SW480 (cell line): ENCODE results near the gene GTF2H4.
A peak's percentile ranks its signal among the peaks of the same experiment; 100 is the strongest.
"Not testable (repeated sequence)": the region's sequence is repeated elsewhere in the genome, so short reads cannot be mapped to it uniquely, and the experiment has no call there.

ENCODE experiments used
- DNase-seq: peaks from one replicate; pipeline ENCODE4 v3.0.0-alpha.2; 2016; ENCODE audit warnings: low spot score

The GTF2H4 gene

GRCh38 chr6:30907758-30908591 lies at the start of gene GTF2H4:
GTF2H4 (plus strand) TSS chr6:30908207.
- peak; percentile 98 for DNase-seq

- DNase-seq, result not testable (repeated sequence)
Measured at GRCh38 chr6:30859726-30860125, 48.3 kb upstream of the GTF2H4 start.

GRCh38 chr6:30861257-30862048 lies 46.6 kb upstream of the GTF2H4 start:
- no peak for DNase-seq

- DNase-seq, result no peak
Measured at GRCh38 chr6:30862156-30862875, 45.7 kb upstream of the GTF2H4 start.

- no peak for DNase-seq
Measured at GRCh38 chr6:30864325-30864724, 43.7 kb upstream of the GTF2H4 start.

GRCh38 chr6:30869241-30869749 lies 38.7 kb upstream of the GTF2H4 start:
- DNase-seq, result not testable (repeated sequence)

- no peak for DNase-seq
Measured at GRCh38 chr6:30870546-30870945, 37.5 kb upstream of the GTF2H4 start.

GRCh38 chr6:30871592-30872183 lies 36.3 kb upstream of the GTF2H4 start:
- no peak for DNase-seq

- DNase-seq, result no peak
Measured at GRCh38 chr6:30873137-30873640, 34.8 kb upstream of the GTF2H4 start.

- not testable (repeated sequence) for DNase-seq
Measured at GRCh38 chr6:30873795-30874194, 34.2 kb upstream of the GTF2H4 start.

- DNase-seq, result peak; percentile 19
Measured at GRCh38 chr6:30875244-30876038, 32.6 kb upstream of the GTF2H4 start.

- DNase-seq, result no peak
Measured at GRCh38 chr6:30876039-30876730, 31.8 kb upstream of the GTF2H4 start.

GRCh38 chr6:30877419-30878262 lies 30.4 kb upstream of the GTF2H4 start:
- DNase-seq, result peak; percentile 85

- no peak for DNase-seq
Measured at GRCh38 chr6:30879684-30880427, 28.2 kb upstream of the GTF2H4 start.

GRCh38 chr6:30880698-30881252 lies 27.2 kb upstream of the GTF2H4 start:
- no peak for DNase-seq

GRCh38 chr6:30881392-30882203 lies 26.4 kb upstream of the GTF2H4 start:
- DNase-seq, result no peak

- DNase-seq, result peak; percentile 20
Measured at GRCh38 chr6:30882204-30882758, 25.7 kb upstream of the GTF2H4 start.
